Pons (tissue), 1 donor: ENCODE data around the gene ADCY5.
"Not testable (repeated sequence)": the region's sequence is repeated elsewhere in the genome, so short reads cannot be mapped to it uniquely, and the experiment has no call there.

Source experiments
- DNase-seq: peaks from one replicate; pipeline ENCODE4 v3.0.0-alpha.2; 2016; ENCODE audit warnings: low spot score

ADCY5 gene

GRCh38 chr3:123448536-123449101 lies at the start of gene ADCY5:
Gene ADCY5, minus strand, starts transcription at chr3:123449090. Its CDS starts 545 bp downstream, at chr3:123448545.
- no peak for DNase-seq

- no peak for DNase-seq
These were observed 45.0 kb upstream of the ADCY5 start for GRCh38 chr3:123493912-123494311.

- no peak for DNase-seq
These were observed 43.2 kb upstream of the ADCY5 start for GRCh38 chr3:123491966-123492587.

- DNase-seq: peak; percentile 65
These were observed 40.6 kb upstream of the ADCY5 start for GRCh38 chr3:123489400-123490004.

GRCh38 chr3:123488645-123489347 lies 39.9 kb upstream of the ADCY5 start:
- DNase-seq: no peak

- DNase-seq: not testable (repeated sequence)
These were observed 38.2 kb upstream of the ADCY5 start for GRCh38 chr3:123487063-123487462.

GRCh38 chr3:123486460-123486859 lies 37.6 kb upstream of the ADCY5 start:
- DNase-seq: no peak

GRCh38 chr3:123485551-123485950 lies 36.7 kb upstream of the ADCY5 start:
- no peak for DNase-seq

GRCh38 chr3:123483146-123483545 lies 34.3 kb upstream of the ADCY5 start:
- DNase-seq: no peak

GRCh38 chr3:123481722-123482457 lies 33.0 kb upstream of the ADCY5 start:
- no peak for DNase-seq

GRCh38 chr3:123481071-123481470 lies 32.2 kb upstream of the ADCY5 start:
- no peak for DNase-seq

- no peak for DNase-seq
These were observed 31.5 kb upstream of the ADCY5 start for GRCh38 chr3:123480428-123480827.

GRCh38 chr3:123479891-123480290 lies 31.0 kb upstream of the ADCY5 start:
- DNase-seq: no peak

- no peak for DNase-seq
These were observed 29.4 kb upstream of the ADCY5 start for GRCh38 chr3:123478314-123478713.

GRCh38 chr3:123476967-123477750 lies 28.3 kb upstream of the ADCY5 start:
- no peak for DNase-seq

- DNase-seq: no peak
These were observed 26.9 kb upstream of the ADCY5 start for GRCh38 chr3:123475786-123476185.

- no peak for DNase-seq
These were observed 22.2 kb upstream of the ADCY5 start for GRCh38 chr3:123471106-123471505.

GRCh38 chr3:123469323-123469995 lies 20.6 kb upstream of the ADCY5 start:
- DNase-seq: peak; percentile 8

- no peak for DNase-seq
These were observed 18.2 kb upstream of the ADCY5 start for GRCh38 chr3:123467046-123467445.

GRCh38 chr3:123464211-123464610 lies 15.3 kb upstream of the ADCY5 start:
- no peak for DNase-seq

GRCh38 chr3:123459862-123460261 lies 11.0 kb upstream of the ADCY5 start:
- DNase-seq: no peak
